ENCODE results near the gene PDIA6.

GRCh38 chr2:10770956-10771750 is 41.4 kb downstream of the PDIA6 start:
- TF ChIP-seq, protein P1, sequence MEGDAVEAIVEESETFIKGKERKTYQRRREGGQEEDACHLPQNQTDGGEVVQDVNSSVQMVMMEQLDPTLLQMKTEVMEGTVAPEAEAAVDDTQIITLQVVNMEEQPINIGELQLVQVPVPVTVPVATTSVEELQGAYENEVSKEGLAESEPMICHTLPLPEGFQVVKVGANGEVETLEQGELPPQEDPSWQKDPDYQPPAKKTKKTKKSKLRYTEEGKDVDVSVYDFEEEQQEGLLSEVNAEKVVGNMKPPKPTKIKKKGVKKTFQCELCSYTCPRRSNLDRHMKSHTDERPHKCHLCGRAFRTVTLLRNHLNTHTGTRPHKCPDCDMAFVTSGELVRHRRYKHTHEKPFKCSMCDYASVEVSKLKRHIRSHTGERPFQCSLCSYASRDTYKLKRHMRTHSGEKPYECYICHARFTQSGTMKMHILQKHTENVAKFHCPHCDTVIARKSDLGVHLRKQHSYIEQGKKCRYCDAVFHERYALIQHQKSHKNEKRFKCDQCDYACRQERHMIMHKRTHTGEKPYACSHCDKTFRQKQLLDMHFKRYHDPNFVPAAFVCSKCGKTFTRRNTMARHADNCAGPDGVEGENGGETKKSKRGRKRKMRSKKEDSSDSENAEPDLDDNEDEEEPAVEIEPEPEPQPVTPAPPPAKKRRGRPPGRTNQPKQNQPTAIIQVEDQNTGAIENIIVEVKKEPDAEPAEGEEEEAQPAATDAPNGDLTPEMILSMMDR (conservative IDR thresholded peaks at IDR 0.05) = no peak
- no peak for TF ChIP-seq ZFX (IDR thresholded peaks at IDR 0.05)
